ENCODE measurements around the gene CRPPA. TPM values are rescaled to one million over a fixed set of nuclear protein-coding genes. Genes with fewer than 3 reads are reported as not detected.

CRPPA gene
- total RNA-seq, 1 experiment from 2014 or later: 1.6 TPM

- TF ChIP-seq CTCF (IDR thresholded peaks at IDR 0.05 in 2 of 3, conservative IDR thresholded peaks at IDR 0.05 in 1 of 3; ENCODE audit: borderline replicate concordance in 1 of 3, insufficient read depth in 1 of 3, low read depth in 2 of 3, low read length in 2 of 3) (no peak), ZFX (IDR thresholded peaks at IDR 0.05) (no peak), CBX3 (IDR thresholded peaks at IDR 0.05; ENCODE audit: low read depth) (no peak), SRF (IDR thresholded peaks at IDR 0.05; ENCODE audit: low read depth) (no peak), CEBPB (IDR thresholded peaks at IDR 0.05; ENCODE audit: low read depth) (no peak), SP1 (IDR thresholded peaks at IDR 0.05; ENCODE audit: low read depth) (no peak), POLR2A (IDR thresholded peaks at IDR 0.05; ENCODE audit: borderline replicate concordance, extremely low read depth, insufficient read depth, insufficient read length) (no peak)
These were observed 2.4 kb upstream of the CRPPA start (continued) for GRCh38 chr7:16423761-16424160.

GRCh38 chr7:16422917-16423316, 1.6 kb upstream of the CRPPA start:
- ATAC-seq: 0 out of 2 replicates have a peak, but pooled peaks have one; percentile 16
- RAD21 ChIA-PET (ENCODE audit: low non-redundant PET in 1 of 2, low total read pairs in 2 of 2, uncharacterized antibody in 2 of 2, unreplicated experiment in 2 of 2): no interaction called here

More at GRCh38 chr7:16422917-16423316, 1.6 kb upstream of the CRPPA start:
- DNase-seq (ENCODE audit: low read depth, low spot score): no peak
- Histone ChIP-seq H3K4me2 (ENCODE audit: low read length) (peak overlapping the region; percentile 69; the same call in 1 of the 2 replicates), H3K27me3 (ENCODE audit: insufficient read depth, low read length) (no peaks in the 10 kb centered on the region), H3K4me1 (ENCODE audit: control insufficient read depth in 1 of 2, insufficient read depth in 2 of 2, low read length in 2 of 2) (peaks cover 11 to 23% of the 10 kb centered on the region in 2 experiments), H4K20me1 (ENCODE audit: insufficient read depth) (no peaks in the 10 kb centered on the region), H3K9me2 (ENCODE audit: insufficient read depth) (no peaks in the 10 kb centered on the region), H3K9ac (ENCODE audit: low read length) (no peak overlapping the region), H3K9me3 (ENCODE audit: control insufficient read depth in 1 of 2, insufficient read depth in 1 of 2, low read depth in 1 of 2, low read length in 2 of 2) (no peaks in the 10 kb centered on the region), H3K4me3 (replicated peaks in 1 of 2; ENCODE audit: low read depth in 1 of 2, low read length in 2 of 2) (no peak overlapping the region), H2AFZ (ENCODE audit: low read depth, low read length, poor library complexity, severe bottlenecking) (no peak overlapping the region), H3K79me2 (ENCODE audit: insufficient read depth, low read length) (no peaks in the 10 kb centered on the region), H3K36me3 (ENCODE audit: control insufficient read depth in 1 of 2, insufficient read depth in 2 of 2, low read length in 2 of 2) (no peaks in the 10 kb centered on the region), H3K27ac (ENCODE audit: low read depth, low read length) (peak overlapping the region; percentile 90; the same call in 1 of the 2 replicates)
- intact Hi-C loops (cut with micrococcal nuclease): no loop called here
- BruUV-seq (replicated peaks): no TSS peak
- ChIA-PET CTCF (interaction anchor here (1.8 kb wide), 2 partner anchors 10 to 142 kb away, joined by 6 to 7 read pairs; no protein-coding TSS in a partner anchor), POLR2A (no interaction called here)
- 0 out of 6 replicates have a peak, but pooled peaks have one; percentile 9 to 29 (median 17) for TF ChIP-seq CTCF (IDR thresholded peaks at IDR 0.05 in 2 of 3, conservative IDR thresholded peaks at IDR 0.05 in 1 of 3; ENCODE audit: borderline replicate concordance in 1 of 3, insufficient read depth in 1 of 3, low read depth in 2 of 3, low read length in 2 of 3)
- TF ChIP-seq RAD21 (IDR thresholded peaks at IDR 0.05; ENCODE audit: low read depth): no peak; the same call in 1 of the 2 replicates
- TF ChIP-seq EGR1 (IDR thresholded peaks at IDR 0.05; ENCODE audit: low read depth): no peak

All from HCT116 (cell line).